ENCODE data around the gene GBGT1.
"Not testable (repeated sequence)": the region's sequence is repeated elsewhere in the genome, so short reads cannot be mapped to it uniquely, and the experiment has no call there.

The GBGT1 gene

DNA sequence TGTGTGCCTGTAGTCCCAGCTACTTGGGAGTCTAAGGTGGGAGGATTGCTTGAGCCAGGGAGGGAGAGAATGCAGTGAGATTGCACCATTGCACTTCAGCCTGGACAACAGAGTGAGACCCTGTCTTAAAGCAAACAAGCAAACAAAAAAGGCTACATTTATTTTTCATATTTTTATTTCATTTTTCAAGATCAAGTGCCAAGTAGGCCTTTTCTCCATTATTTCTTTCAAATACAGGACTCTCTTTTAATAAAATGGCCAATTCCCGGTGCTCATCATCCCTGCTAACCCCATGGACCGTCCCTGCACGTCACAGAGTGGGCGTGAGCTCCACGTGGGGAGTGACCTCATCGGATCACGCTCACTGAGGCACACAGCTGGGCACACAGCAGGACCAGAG is 9.3 kb upstream of the GBGT1 start:
- TF ChIP-seq, protein P1, sequence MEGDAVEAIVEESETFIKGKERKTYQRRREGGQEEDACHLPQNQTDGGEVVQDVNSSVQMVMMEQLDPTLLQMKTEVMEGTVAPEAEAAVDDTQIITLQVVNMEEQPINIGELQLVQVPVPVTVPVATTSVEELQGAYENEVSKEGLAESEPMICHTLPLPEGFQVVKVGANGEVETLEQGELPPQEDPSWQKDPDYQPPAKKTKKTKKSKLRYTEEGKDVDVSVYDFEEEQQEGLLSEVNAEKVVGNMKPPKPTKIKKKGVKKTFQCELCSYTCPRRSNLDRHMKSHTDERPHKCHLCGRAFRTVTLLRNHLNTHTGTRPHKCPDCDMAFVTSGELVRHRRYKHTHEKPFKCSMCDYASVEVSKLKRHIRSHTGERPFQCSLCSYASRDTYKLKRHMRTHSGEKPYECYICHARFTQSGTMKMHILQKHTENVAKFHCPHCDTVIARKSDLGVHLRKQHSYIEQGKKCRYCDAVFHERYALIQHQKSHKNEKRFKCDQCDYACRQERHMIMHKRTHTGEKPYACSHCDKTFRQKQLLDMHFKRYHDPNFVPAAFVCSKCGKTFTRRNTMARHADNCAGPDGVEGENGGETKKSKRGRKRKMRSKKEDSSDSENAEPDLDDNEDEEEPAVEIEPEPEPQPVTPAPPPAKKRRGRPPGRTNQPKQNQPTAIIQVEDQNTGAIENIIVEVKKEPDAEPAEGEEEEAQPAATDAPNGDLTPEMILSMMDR (IDR thresholded peaks at IDR 0.05; ENCODE audit: low read depth, low read length): no peak

DNA sequence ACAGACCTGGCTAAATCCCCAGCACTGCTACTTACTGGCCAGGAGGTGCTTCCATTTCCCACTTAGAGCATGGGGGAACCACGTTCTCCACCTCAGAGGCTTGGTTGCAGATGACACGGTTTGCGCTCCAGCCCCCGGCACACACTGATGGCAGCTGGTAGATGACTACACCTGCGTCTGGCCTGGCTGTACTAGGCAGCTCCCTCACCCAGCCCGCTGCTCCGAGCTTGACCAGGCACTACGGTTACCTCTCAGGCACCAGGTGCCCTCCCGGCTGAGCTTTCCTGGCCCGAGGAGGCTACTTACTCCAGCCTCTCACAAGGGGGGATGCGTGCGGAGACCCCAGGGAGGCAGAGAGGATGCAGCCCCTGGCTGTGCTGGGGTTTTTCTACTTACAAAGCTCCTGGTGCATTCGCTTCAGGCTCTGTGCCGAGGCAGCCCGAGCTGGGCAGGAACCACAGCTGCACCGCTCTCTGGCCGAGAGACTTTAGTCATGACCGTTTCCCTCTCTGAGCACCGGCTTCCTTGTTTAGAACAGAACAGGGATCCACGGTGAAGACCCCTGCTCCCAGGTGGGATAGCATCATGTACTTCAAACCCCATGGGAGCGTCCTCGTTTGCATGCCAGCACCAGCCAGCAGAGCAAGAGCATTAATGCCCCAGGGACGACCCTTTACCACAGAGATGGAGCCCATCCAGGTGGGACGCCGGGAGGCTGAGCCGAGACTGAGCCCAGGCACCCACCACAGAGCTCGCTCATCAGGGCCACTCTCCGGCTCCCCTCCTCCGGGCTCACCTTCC is 7.6 kb upstream of the GBGT1 start:
- Histone ChIP-seq H3K4me3 (ENCODE audit: low read depth, low read length) (no peak overlapping the region), H3K27me3 (peaks cover 11% of the 10 kb centered on the region), H3K9me3 (no peaks in the 10 kb centered on the region), H3K4me1 (no peaks in the 10 kb centered on the region), H3K36me3 (no peaks in the 10 kb centered on the region)
- DNase-seq: no peak
- TF ChIP-seq, protein P1 (IDR thresholded peaks at IDR 0.05; ENCODE audit: low read depth, low read length): no peak

More for the DNA sequence above, 9.3 kb upstream of the GBGT1 start:
- no peaks in the 10 kb centered on the region for H3K9me3 ChIP-seq
- no peaks in the 10 kb centered on the region for H3K36me3 ChIP-seq
- H3K27me3 ChIP-seq: peaks cover 13% of the 10 kb centered on the region
- H3K4me3 ChIP-seq (ENCODE audit: low read depth, low read length): no peak overlapping the region
- no peaks in the 10 kb centered on the region for H3K4me1 ChIP-seq
- no peak for DNase-seq

DNA sequence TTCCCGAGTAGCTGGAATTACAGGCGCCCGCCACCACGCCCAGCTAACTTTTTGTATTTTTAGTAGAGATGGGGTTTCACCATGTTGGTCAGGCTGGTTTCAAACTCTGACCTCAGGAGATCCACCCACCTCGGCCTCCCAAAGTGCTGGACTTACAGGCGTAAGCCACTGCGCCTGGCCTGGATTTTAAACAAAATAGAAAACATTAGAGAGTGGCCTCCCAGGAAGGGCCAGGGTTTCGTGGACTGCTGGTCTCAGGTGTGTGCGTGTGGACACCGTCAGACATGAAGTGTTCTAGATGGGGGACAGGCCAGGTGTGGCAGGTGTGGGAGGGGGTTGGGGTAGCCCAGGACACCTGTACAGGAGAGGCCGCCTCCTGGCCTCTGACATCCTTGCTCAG is 7.0 kb upstream of the GBGT1 start:
- TF ChIP-seq, protein P1 (IDR thresholded peaks at IDR 0.05; ENCODE audit: low read depth, low read length): no peak

DNA sequence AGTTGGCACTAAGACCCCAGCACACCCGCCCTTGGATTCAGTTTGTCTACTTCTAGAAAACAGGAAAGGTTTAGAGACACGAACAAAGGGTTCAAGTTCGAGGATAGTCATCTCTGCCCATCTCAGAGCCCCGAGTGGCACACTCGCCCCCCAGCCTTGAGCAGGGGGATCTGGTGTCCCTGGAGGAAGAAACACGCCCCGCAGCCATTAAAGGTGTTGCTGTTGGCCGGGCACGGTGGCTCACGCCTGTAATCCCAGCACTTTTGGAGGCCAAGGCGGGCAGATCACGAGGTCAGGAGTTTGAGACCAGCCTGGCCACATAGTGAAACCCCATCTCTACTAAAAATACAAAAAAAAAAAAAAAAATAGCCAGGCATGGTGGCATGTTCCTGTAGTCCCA is 6.0 kb upstream of the GBGT1 start:
- H3K27me3 ChIP-seq; H3K36me3 ChIP-seq; H3K4me1 ChIP-seq; H3K9me3 ChIP-seq; DNase-seq; H3K4me3 ChIP-seq (ENCODE audit: low read depth, low read length): not testable (repeated sequence)

More for the DNA sequence above, 7.0 kb upstream of the GBGT1 start:
- DNase-seq: no peak
- H3K4me1 ChIP-seq: no peaks in the 10 kb centered on the region
- no peak overlapping the region for H3K4me3 ChIP-seq (ENCODE audit: low read depth, low read length)
- H3K36me3 ChIP-seq: no peaks in the 10 kb centered on the region
- H3K27me3 ChIP-seq: peaks cover 8% of the 10 kb centered on the region
- H3K9me3 ChIP-seq: no peaks in the 10 kb centered on the region

DNA sequence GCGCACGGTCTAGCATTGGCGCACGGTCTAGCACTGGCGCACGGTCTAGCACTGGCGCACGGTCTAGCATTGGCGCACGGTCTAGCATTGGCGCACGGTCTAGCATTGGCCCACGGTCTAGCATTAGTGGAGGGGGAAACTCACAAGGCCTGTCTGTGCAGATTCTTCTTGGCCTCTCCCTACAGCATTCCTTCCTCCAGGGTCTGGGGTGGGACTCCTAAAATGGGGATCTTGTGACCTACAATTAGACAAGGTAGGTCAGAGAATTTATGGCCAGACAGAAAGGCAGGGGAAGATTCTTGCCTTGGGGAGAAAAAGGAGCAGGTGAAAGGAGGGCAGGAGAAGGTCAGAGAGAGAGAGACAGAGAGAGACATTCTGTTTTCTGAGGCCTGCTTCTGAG is 5.4 kb upstream of the GBGT1 start:
- H3K27me3 ChIP-seq: peaks cover 3% of the 10 kb centered on the region; the same call in 1 of the 2 replicates
- H3K4me1 ChIP-seq: no peaks in the 10 kb centered on the region
- DNase-seq: no peak
- H3K36me3 ChIP-seq: no peaks in the 10 kb centered on the region
- no peak overlapping the region for H3K4me3 ChIP-seq (ENCODE audit: low read depth, low read length)
- TF ChIP-seq, protein P1 (IDR thresholded peaks at IDR 0.05; ENCODE audit: low read depth, low read length): no peak
- no peaks in the 10 kb centered on the region for H3K9me3 ChIP-seq

DNA sequence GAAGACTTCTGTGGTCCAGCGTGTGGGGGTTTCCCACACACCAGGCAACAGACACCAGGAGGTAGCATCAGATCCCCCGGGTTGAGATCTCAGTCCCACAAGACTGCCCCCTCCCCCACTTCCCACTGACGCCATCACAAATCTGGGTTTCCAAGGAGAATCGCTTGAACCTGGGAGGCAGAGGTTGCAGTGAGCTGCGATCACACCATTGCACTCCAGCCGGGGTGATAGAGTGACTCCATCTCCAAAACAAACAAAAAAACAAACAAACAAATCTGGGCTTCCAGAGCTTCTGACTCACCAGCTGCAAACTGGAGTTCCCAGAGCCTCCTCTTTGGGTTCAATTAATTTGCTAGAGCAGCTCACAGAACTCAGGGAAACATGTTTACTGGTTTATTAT is 4.7 kb upstream of the GBGT1 start:
- DNase-seq: no peak
- Histone ChIP-seq H3K4me3 (ENCODE audit: low read depth, low read length) (no peak overlapping the region), H3K9me3 (no peaks in the 10 kb centered on the region), H3K36me3 (no peaks in the 10 kb centered on the region), H3K27me3 (no peaks in the 10 kb centered on the region), H3K4me1 (no peaks in the 10 kb centered on the region)
- TF ChIP-seq, protein P1 (IDR thresholded peaks at IDR 0.05; ENCODE audit: low read depth, low read length): no peak

All from BE2C (cell line).